Endothelial cell (in vitro differentiated cells): ENCODE results near the gene CPOX. TPM values are rescaled to one million over a fixed set of nuclear protein-coding genes. Genes with fewer than 3 reads are reported as not detected.
"Not testable (repeated sequence)": the region's sequence is repeated elsewhere in the genome, so short reads cannot be mapped to it uniquely, and the experiment has no call there.

ENCODE experiments used
- DNase-seq: peaks from one replicate; pipeline ENCODE4 v3.0.0; 2021; ENCODE audit warnings: low spot score
- H3K27ac Mint-ChIP-seq: one replicate; pipeline ENCODE4 v1.8.0; 2021; ENCODE audit warnings: mixed read lengths, inconsistent platforms; ENCODE audit not compliant: unreplicated experiment
- H3K27me3 Mint-ChIP-seq: one replicate; pipeline ENCODE4 v1.8.0; 2021; ENCODE audit warnings: mild to moderate bottlenecking, moderate library complexity, mixed read lengths, inconsistent platforms; ENCODE audit not compliant: unreplicated experiment
- H3K36me3 Mint-ChIP-seq: one replicate; pipeline ENCODE4 v1.8.0; 2021; ENCODE audit warnings: mild to moderate bottlenecking, low read depth, mixed read lengths, inconsistent platforms; ENCODE audit not compliant: unreplicated experiment
- H3K4me1 Mint-ChIP-seq: one replicate; pipeline ENCODE4 v1.8.0; 2021; ENCODE audit warnings: mild to moderate bottlenecking, mixed read lengths, inconsistent platforms; ENCODE audit not compliant: unreplicated experiment
- H3K4me3 Mint-ChIP-seq: one replicate; pipeline ENCODE4 v1.8.0; 2021; ENCODE audit warnings: mild to moderate bottlenecking, mixed read lengths, inconsistent platforms; ENCODE audit not compliant: unreplicated experiment
- H3K9me3 Mint-ChIP-seq: one replicate; pipeline ENCODE4 v1.8.0; 2021; ENCODE audit warnings: mixed read lengths, inconsistent platforms; ENCODE audit not compliant: unreplicated experiment
- total RNA-seq: library from RNA; stranded (reverse); fragmentation: NEBNext Ultra II Directional; extraction: Animal tissue kit (Norgen Biotek cat#: 25700); gene quantifications from one replicate; pipeline ENCODE4 v1.2.1, GENCODE V29; 2021; ENCODE audit not compliant: unreplicated experiment
- TF ChIP-seq, protein P1 (sequence below): fragments of 200-600 bp; sonication (generic); IDR thresholded peaks from one replicate; pipeline ENCODE4 v1.5.0; 2021; ENCODE audit warnings: antibody characterized with exemption; ENCODE audit not compliant: unreplicated experiment

Gene CPOX
- total RNA-seq, 1 donor from 2014 or later, result 21.5 TPM

DNA sequence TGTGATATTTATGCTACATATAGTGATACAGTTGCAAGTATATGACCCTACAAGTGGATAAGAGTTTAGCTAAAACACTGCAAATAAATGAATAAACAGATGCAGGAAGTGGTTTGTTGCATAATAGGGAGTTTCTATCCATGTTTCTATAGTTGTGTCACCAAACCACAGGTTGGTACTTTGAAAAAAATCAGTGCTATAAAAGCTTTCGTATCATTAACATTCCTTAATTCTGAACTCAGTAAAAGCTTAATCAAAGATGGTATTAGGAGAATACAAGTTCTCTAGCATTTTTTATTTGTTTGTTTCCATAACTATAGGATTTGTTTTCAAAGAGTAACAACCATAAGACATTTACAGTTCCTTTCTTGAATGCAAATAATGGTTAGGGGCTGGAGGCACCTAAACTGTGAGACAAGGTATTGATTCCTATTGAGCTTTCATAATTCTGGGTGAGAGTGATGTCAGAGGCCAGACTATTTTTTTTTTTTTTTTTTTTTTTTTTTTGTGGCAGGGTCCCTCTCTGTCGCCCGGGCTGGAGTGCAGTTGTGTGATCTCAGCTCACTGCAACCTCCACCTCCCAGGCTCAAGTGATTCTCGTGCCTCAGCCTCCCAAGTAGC is 29.6 kb downstream of the CPOX start:
- Mint-ChIP-seq H3K4me3 (no peak overlapping the region), H3K4me1 (no peaks in the 10 kb centered on the region), H3K9me3 (no peaks in the 10 kb centered on the region), H3K27ac (no peak overlapping the region), H3K27me3 (no peaks in the 10 kb centered on the region), H3K36me3 (no peaks in the 10 kb centered on the region)
- DNase-seq, result no peak
- TF ChIP-seq, protein P1, sequence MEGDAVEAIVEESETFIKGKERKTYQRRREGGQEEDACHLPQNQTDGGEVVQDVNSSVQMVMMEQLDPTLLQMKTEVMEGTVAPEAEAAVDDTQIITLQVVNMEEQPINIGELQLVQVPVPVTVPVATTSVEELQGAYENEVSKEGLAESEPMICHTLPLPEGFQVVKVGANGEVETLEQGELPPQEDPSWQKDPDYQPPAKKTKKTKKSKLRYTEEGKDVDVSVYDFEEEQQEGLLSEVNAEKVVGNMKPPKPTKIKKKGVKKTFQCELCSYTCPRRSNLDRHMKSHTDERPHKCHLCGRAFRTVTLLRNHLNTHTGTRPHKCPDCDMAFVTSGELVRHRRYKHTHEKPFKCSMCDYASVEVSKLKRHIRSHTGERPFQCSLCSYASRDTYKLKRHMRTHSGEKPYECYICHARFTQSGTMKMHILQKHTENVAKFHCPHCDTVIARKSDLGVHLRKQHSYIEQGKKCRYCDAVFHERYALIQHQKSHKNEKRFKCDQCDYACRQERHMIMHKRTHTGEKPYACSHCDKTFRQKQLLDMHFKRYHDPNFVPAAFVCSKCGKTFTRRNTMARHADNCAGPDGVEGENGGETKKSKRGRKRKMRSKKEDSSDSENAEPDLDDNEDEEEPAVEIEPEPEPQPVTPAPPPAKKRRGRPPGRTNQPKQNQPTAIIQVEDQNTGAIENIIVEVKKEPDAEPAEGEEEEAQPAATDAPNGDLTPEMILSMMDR, result no peak

GRCh38 chr3:98561727-98562521 is 31.5 kb downstream of the CPOX start:
- Mint-ChIP-seq H3K9me3 (no peaks in the 10 kb centered on the region), H3K27me3 (no peaks in the 10 kb centered on the region), H3K27ac (no peak overlapping the region), H3K4me3 (no peak overlapping the region), H3K36me3 (no peaks in the 10 kb centered on the region), H3K4me1 (no peaks in the 10 kb centered on the region)
- DNase-seq, result no peak
- TF ChIP-seq, protein P1, result no peak

- H3K27ac Mint-ChIP-seq, result no peak overlapping the region
- H3K36me3 Mint-ChIP-seq, result no peaks in the 10 kb centered on the region
- TF ChIP-seq, protein P1, result no peak
- no peaks in the 10 kb centered on the region for H3K9me3 Mint-ChIP-seq
- no peak for DNase-seq
- H3K4me1 Mint-ChIP-seq, result no peaks in the 10 kb centered on the region
- H3K4me3 Mint-ChIP-seq, result no peak overlapping the region
- no peaks in the 10 kb centered on the region for H3K27me3 Mint-ChIP-seq
These were observed 32.5 kb downstream of the CPOX start for GRCh38 chr3:98560911-98561310.

GRCh38 chr3:98559769-98560168 is 33.6 kb downstream of the CPOX start:
- H3K36me3 Mint-ChIP-seq, H3K4me1 Mint-ChIP-seq, H3K4me3 Mint-ChIP-seq, H3K9me3 Mint-ChIP-seq, DNase-seq, H3K27me3 Mint-ChIP-seq, H3K27ac Mint-ChIP-seq: not testable (repeated sequence)

DNA sequence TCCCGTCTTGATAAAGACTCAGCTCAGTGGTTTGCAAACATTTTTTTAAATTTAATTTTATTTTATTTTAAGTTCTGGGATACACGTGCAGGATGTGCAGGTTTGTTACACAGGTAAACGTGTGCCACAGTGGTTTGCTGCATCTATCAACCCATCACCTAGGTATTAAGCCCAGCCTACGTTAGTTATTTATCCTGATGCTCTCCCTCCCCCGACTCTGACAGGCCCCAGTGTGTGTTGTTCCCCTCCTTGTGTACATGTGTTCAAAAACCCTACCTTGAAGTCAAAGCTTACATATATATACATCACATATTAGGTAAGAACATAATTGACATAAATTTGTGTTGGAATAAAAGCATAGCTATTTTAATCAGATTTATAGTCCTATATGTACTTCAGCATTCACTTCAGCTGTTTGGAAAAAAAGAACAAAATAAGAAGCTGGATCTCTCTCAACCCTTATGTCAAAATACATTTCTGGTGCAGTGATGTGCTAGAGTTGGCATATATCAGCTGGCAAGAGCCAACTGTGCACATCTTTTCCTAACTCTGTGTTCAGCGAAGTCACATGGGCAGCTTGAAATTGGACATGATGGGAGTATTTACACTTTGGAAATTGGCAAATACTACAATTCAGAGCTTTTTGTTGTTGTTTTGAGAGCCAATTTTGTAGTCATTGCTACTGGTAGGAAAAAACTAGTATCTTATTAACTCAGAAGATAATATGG is 35.1 kb downstream of the CPOX start:
- DNase-seq, result no peak
- TF ChIP-seq, protein P1, result no peak
- Mint-ChIP-seq H3K27ac (no peak overlapping the region), H3K36me3 (no peaks in the 10 kb centered on the region), H3K4me3 (no peak overlapping the region), H3K9me3 (no peaks in the 10 kb centered on the region), H3K27me3 (peaks cover 2% of the 10 kb centered on the region), H3K4me1 (peaks cover 12% of the 10 kb centered on the region)
